ENCODE data around the gene PLA2G4F.
"Not testable (repeated sequence)": the region's sequence is repeated elsewhere in the genome, so short reads cannot be mapped to it uniquely, and the experiment has no call there.

Gene PLA2G4F

GRCh38 chr15:42100021-42100800, 56.2 kb downstream of the PLA2G4F start:
- no peak for DNase-seq
- Histone ChIP-seq H3K36me3 (no peaks in the 10 kb centered on the region), H3K9me3 (no peaks in the 10 kb centered on the region), H3K4me3 (ENCODE audit: low read depth, low read length) (no peak overlapping the region), H3K27me3 (no peaks in the 10 kb centered on the region), H3K4me1 (no peaks in the 10 kb centered on the region)
- TF ChIP-seq CTCF (IDR thresholded peaks at IDR 0.05; ENCODE audit: low read depth, low read length): no peak

GRCh38 chr15:42097018-42097417, 59.4 kb downstream of the PLA2G4F start:
- Histone ChIP-seq H3K9me3 (no peaks in the 10 kb centered on the region), H3K4me1 (peaks cover 15% of the 10 kb centered on the region), H3K27me3 (no peaks in the 10 kb centered on the region), H3K36me3 (no peaks in the 10 kb centered on the region), H3K4me3 (ENCODE audit: low read depth, low read length) (no peak overlapping the region)
- no peak for DNase-seq
- TF ChIP-seq CTCF (IDR thresholded peaks at IDR 0.05; ENCODE audit: low read depth, low read length): no peak

GRCh38 chr15:42094512-42094963, 61.9 kb downstream of the PLA2G4F start, which contains the start of gene PLA2G4D:
Gene PLA2G4D, minus strand, starts transcription at chr15:42094562. Its CDS starts 103 bp downstream, at chr15:42094459.
- no peak for DNase-seq

GRCh38 chr15:42093966-42094365, 62.5 kb downstream of the PLA2G4F start:
- H3K4me3 ChIP-seq (ENCODE audit: low read depth, low read length): no peak overlapping the region
- no peak for TF ChIP-seq CTCF (IDR thresholded peaks at IDR 0.05; ENCODE audit: low read depth, low read length)
- DNase-seq: no peak
- H3K4me1 ChIP-seq: peaks cover 17% of the 10 kb centered on the region
- no peaks in the 10 kb centered on the region for H3K27me3 ChIP-seq
- no peaks in the 10 kb centered on the region for H3K9me3 ChIP-seq
- no peaks in the 10 kb centered on the region for H3K36me3 ChIP-seq

More at GRCh38 chr15:42094512-42094963, 61.9 kb downstream of the PLA2G4F start, which contains the start of gene PLA2G4D:
- H3K36me3 ChIP-seq: no peaks in the 10 kb centered on the region
- no peaks in the 10 kb centered on the region for H3K9me3 ChIP-seq
- no peaks in the 10 kb centered on the region for H3K27me3 ChIP-seq
- H3K4me1 ChIP-seq: peaks cover 17% of the 10 kb centered on the region
- no peak within 1 kb of the TSS for H3K4me3 ChIP-seq (ENCODE audit: low read depth, low read length)
- no peak for TF ChIP-seq CTCF (IDR thresholded peaks at IDR 0.05; ENCODE audit: low read depth, low read length)

- H3K27me3 ChIP-seq: no peaks in the 10 kb centered on the region
- H3K36me3 ChIP-seq: no peaks in the 10 kb centered on the region
- TF ChIP-seq CTCF (IDR thresholded peaks at IDR 0.05; ENCODE audit: low read depth, low read length): no peak
- peaks cover 17% of the 10 kb centered on the region for H3K4me1 ChIP-seq
- no peak for DNase-seq
- H3K4me3 ChIP-seq (ENCODE audit: low read depth, low read length): no peak overlapping the region
- no peaks in the 10 kb centered on the region for H3K9me3 ChIP-seq
Measured at GRCh38 chr15:42092398-42093318, 63.8 kb downstream of the PLA2G4F start.

GRCh38 chr15:42091753-42092397, 64.6 kb downstream of the PLA2G4F start:
- not testable (repeated sequence) for H3K27me3 ChIP-seq; H3K4me3 ChIP-seq (ENCODE audit: low read depth, low read length); H3K9me3 ChIP-seq; H3K36me3 ChIP-seq
- peak; percentile 44 for DNase-seq
- H3K4me1 ChIP-seq: peaks cover 17% of the 10 kb centered on the region

All from BE2C (cell line).